Skeletal muscle satellite cell (primary cell): ENCODE results near the gene NEBL.

Experiments used
- H3K27me3 ChIP-seq: 2 replicates; pipeline ENCODE4 v1.7.0; 2013; ENCODE audit warnings: low read length; ENCODE audit not compliant: control insufficient read depth, insufficient read depth
- H3K36me3 ChIP-seq: 2 replicates; pipeline ENCODE4 v1.7.0; 2013; ENCODE audit warnings: mild to moderate bottlenecking, control low read depth, low read length; ENCODE audit not compliant: insufficient read depth
- H3K4me1 ChIP-seq: 2 replicates; pipeline ENCODE4 v1.7.0; 2013; ENCODE audit warnings: low read length; ENCODE audit not compliant: control insufficient read depth, insufficient read depth
- H3K4me2 ChIP-seq: 2 replicates; pipeline ENCODE4 v1.7.0; 2013; ENCODE audit warnings: mild to moderate bottlenecking, low read length
- H3K4me3 ChIP-seq: 2 replicates; pipeline ENCODE4 v1.7.0; 2013; ENCODE audit warnings: low read length
- H3K9ac ChIP-seq: 2 replicates; pipeline ENCODE4 v1.7.0; 2013; ENCODE audit warnings: mild to moderate bottlenecking, low read depth, low read length, moderate library complexity
- H3K9me3 ChIP-seq: replicated peaks from 2 replicates; pipeline ENCODE4 v1.7.0; 2013; ENCODE audit warnings: mild to moderate bottlenecking, control low read depth, low read length

Gene NEBL

GRCh38 chr10:20765066-20765465 is 132.0 kb downstream of the NEBL start:
- Histone ChIP-seq H3K4me2 (no peak overlapping the region), H3K9ac (no peak overlapping the region), H3K4me1 (peaks cover 18% of the 10 kb centered on the region), H3K4me3 (no peak overlapping the region), H3K27me3 (no peaks in the 10 kb centered on the region), H3K36me3 (no peaks in the 10 kb centered on the region), H3K9me3 (no peaks in the 10 kb centered on the region)

DNA sequence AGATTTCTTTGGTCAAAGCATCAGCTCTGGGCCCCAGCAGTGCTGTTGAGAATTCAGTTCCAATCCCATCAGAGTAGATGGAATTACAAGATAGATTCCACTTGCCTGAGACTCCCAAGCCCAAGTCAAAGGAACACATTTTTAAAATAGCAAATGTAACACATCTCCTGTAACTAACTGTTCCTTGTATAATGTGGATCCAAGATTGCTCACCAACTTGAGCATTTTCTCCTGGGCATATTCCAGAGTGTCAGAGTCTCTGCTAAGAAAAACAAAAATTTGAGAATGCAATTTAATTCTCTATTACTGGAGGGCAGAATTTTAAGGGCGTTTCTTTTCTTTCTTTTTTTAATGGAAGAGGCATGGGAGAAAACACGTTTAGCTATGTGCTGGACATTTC is 136.7 kb downstream of the NEBL start:
- Histone ChIP-seq H3K4me2 (no peak overlapping the region), H3K4me1 (no peaks in the 10 kb centered on the region), H3K27me3 (no peaks in the 10 kb centered on the region), H3K9ac (no peak overlapping the region), H3K9me3 (no peaks in the 10 kb centered on the region), H3K4me3 (no peak overlapping the region), H3K36me3 (no peaks in the 10 kb centered on the region)

- H3K4me2 ChIP-seq: no peak overlapping the region
- H3K9me3 ChIP-seq: peaks cover 4% of the 10 kb centered on the region
- no peak overlapping the region for H3K4me3 ChIP-seq
- peaks cover 11% of the 10 kb centered on the region for H3K4me1 ChIP-seq
- no peaks in the 10 kb centered on the region for H3K27me3 ChIP-seq
- no peak overlapping the region for H3K9ac ChIP-seq
- no peaks in the 10 kb centered on the region for H3K36me3 ChIP-seq
These were observed 148.6 kb downstream of the NEBL start for GRCh38 chr10:20748551-20748950.

DNA sequence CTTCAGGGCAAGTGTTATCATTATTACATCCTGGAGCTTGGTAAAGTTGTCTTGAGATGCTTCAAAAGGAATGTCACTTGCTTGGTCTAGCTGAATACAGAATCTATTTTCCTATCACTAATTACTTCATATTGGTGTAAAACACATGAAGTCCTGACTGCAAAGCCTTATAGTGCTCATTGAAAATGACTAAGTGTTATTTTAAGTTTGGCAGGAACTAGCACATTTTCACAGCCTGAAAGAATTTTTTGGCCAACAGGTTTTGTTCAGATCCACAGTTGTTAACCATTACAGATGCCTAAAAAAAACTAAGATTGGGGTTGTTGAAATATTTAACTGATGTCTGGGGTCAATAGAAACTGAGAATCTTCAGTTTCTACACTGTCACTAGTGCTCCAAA is 149.3 kb downstream of the NEBL start:
- H3K36me3 ChIP-seq: no peaks in the 10 kb centered on the region
- H3K9ac ChIP-seq: no peak overlapping the region
- no peaks in the 10 kb centered on the region for H3K27me3 ChIP-seq
- H3K4me2 ChIP-seq: no peak overlapping the region
- H3K9me3 ChIP-seq: peaks cover 4% of the 10 kb centered on the region
- no peak overlapping the region for H3K4me3 ChIP-seq
- peaks cover 11% of the 10 kb centered on the region for H3K4me1 ChIP-seq

DNA sequence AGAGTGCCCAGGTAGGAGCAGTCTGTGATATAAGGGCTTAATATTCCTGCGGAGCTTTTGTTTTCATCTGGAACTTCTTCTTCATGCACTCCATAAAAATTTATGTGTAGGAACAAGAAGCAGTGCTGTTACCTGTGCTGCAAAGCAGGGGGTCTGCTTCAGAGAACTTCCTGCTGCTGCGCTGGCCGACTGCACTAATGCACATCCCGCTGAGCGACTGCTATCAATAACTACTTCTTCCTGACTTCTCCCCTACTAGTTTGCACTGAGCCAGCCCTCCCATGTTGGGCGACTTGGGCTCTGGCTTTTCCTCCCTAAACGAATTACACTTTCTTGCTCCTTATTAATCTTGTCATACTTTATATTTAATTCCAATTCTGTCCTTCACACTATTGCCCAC is 150.3 kb downstream of the NEBL start:
- Histone ChIP-seq H3K27me3 (no peaks in the 10 kb centered on the region), H3K36me3 (no peaks in the 10 kb centered on the region), H3K9me3 (peaks cover 4% of the 10 kb centered on the region), H3K9ac (no peak overlapping the region), H3K4me3 (no peak overlapping the region), H3K4me2 (no peak overlapping the region), H3K4me1 (peaks cover 11% of the 10 kb centered on the region)

DNA sequence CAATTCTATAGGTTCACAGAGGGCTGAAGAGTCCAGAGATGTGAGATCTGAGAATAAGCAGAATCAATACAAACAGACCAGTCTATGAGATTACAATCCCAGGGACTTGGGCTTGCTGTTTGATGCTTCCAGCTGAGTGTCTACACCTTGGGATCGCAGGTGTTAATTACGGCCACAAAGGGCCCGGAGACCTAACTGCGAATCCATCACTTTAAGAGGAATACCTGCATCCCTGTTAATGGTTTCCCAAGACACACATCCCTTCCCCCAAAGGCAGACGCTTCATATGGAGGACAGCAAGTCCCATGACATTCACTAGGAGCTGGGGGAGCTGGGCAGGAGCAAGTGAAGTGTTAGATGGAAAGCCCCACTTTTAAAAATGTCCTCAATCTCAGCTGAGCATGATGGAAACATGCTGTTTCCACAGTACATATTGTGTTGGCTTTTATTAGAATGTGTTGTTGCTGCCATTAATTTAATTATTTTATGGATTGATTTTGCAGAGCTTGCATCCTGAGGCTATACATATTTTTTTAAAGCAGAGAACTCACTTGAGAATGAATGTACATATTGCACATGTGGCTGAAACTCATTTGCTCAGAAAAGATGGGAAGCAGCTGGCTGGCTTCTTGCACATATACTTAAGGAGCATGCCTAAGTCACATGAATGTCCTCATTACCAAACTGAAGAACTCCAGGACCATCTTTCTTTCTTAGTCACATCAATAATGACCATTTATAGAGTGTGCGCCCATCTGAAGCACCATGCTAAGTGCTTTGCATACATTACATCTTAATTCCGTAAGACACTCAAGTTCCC is 151.3 kb downstream of the NEBL start:
- Histone ChIP-seq H3K4me3 (no peak overlapping the region), H3K27me3 (no peaks in the 10 kb centered on the region), H3K4me1 (peaks cover 11% of the 10 kb centered on the region), H3K9ac (no peak overlapping the region), H3K4me2 (no peak overlapping the region), H3K9me3 (peaks cover 4% of the 10 kb centered on the region), H3K36me3 (no peaks in the 10 kb centered on the region)

DNA sequence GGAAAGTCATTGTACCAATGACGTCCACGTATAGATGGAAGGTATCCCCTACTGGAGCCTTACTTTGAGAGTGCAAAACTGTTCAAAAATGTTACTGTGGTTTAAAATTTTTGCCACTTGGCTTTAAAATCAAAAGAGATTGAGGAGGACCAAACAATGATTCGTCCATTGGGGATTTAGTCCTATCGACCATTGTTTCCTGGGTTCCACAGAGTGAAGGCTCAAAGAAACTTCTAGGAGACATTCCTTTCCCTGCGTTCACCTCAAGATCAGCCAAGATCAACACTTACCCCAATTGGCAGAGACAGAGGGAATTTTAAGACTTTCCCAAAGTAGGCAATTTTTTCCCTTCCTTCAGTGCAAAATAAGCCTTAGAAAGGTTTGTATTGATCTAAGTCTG is 152.3 kb downstream of the NEBL start:
- Histone ChIP-seq H3K27me3 (no peaks in the 10 kb centered on the region), H3K4me3 (no peak overlapping the region), H3K4me2 (no peak overlapping the region), H3K9ac (no peak overlapping the region), H3K36me3 (no peaks in the 10 kb centered on the region), H3K9me3 (no peaks in the 10 kb centered on the region), H3K4me1 (peaks cover 11% of the 10 kb centered on the region)

DNA sequence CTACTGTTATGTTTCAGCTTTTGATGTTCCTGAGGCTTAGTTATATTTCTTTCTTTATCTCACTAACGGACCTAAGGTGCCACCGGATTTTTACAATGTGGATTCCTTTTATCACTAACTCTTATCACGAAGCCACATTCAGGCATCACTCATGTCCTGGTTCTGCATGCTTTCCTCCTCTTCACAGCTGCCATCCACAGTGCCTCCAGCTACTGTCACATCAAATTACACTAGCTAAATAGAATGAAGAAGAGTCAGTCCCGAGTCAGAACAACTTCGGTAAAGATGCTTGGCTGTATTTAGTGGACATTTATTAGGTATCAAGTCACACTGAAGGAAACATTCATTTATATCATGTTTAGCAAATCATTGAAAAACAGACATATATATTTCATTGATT is 153.2 kb downstream of the NEBL start:
- Histone ChIP-seq H3K36me3 (no peaks in the 10 kb centered on the region), H3K4me3 (no peak overlapping the region), H3K4me2 (no peak overlapping the region), H3K4me1 (peaks cover 11% of the 10 kb centered on the region), H3K9ac (no peak overlapping the region), H3K9me3 (no peaks in the 10 kb centered on the region), H3K27me3 (no peaks in the 10 kb centered on the region)

- H3K36me3 ChIP-seq: no peaks in the 10 kb centered on the region
- H3K9me3 ChIP-seq: no peaks in the 10 kb centered on the region
- no peak overlapping the region for H3K4me2 ChIP-seq
- no peaks in the 10 kb centered on the region for H3K27me3 ChIP-seq
- H3K4me1 ChIP-seq: peaks cover 11% of the 10 kb centered on the region
- no peak overlapping the region for H3K9ac ChIP-seq
- no peak overlapping the region for H3K4me3 ChIP-seq
These were observed 154.2 kb downstream of the NEBL start for GRCh38 chr10:20742737-20743541.

- H3K36me3 ChIP-seq: no peaks in the 10 kb centered on the region
These were observed 157.0 kb downstream of the NEBL start for GRCh38 chr10:20740120-20740519.

GRCh38 chr10:20737107-20737506 is 160.0 kb downstream of the NEBL start:
- Histone ChIP-seq H3K4me2 (no peak overlapping the region), H3K9ac (no peak overlapping the region), H3K36me3 (no peaks in the 10 kb centered on the region), H3K9me3 (no peaks in the 10 kb centered on the region), H3K27me3 (no peaks in the 10 kb centered on the region), H3K4me3 (no peak overlapping the region), H3K4me1 (no peaks in the 10 kb centered on the region)

More at GRCh38 chr10:20740120-20740519, 157.0 kb downstream of the NEBL start:
- H3K4me1 ChIP-seq: peaks cover 8% of the 10 kb centered on the region
- no peak overlapping the region for H3K9ac ChIP-seq
- no peak overlapping the region for H3K4me2 ChIP-seq
- H3K4me3 ChIP-seq: no peak overlapping the region
- no peaks in the 10 kb centered on the region for H3K27me3 ChIP-seq
- H3K9me3 ChIP-seq: no peaks in the 10 kb centered on the region
